ENCODE measurements around the gene COL21A1.

DNA sequence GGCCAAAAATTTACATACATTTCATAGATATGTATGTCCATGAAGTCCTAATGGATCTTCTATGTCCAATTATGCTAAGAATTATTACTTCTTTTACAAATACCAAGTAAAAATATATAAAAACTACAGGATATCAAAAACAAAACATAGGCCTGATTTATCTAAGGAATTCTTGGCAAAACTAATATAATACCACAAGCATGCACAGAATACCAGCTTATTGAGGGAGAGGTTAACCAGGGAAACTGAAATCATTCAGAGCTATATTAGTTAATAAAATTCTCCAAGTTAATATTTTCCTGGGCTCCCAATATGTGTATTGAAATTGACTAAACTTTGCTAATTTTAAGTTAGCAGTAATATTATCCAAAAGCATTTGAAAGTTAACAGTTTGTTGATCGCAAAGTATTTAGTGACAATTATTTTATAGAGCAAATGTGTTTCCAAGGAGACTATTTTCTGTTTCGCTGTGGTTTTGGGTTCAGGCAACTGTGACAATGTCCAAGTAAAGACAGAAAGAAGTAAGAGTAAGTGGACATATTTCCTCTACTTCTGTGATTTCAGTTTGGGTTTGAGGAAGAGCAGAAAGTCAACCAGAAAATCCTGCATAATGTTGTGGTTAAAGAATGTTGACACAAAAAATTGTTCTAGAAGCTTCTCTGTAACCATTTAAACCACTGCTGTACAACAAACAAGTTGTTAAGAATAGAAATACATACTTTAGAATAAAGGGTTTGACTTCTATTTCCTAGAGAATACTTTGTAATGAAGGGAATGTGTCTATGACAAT is 167.4 kb downstream of the COL21A1 start:
- TF ChIP-seq, protein P1, sequence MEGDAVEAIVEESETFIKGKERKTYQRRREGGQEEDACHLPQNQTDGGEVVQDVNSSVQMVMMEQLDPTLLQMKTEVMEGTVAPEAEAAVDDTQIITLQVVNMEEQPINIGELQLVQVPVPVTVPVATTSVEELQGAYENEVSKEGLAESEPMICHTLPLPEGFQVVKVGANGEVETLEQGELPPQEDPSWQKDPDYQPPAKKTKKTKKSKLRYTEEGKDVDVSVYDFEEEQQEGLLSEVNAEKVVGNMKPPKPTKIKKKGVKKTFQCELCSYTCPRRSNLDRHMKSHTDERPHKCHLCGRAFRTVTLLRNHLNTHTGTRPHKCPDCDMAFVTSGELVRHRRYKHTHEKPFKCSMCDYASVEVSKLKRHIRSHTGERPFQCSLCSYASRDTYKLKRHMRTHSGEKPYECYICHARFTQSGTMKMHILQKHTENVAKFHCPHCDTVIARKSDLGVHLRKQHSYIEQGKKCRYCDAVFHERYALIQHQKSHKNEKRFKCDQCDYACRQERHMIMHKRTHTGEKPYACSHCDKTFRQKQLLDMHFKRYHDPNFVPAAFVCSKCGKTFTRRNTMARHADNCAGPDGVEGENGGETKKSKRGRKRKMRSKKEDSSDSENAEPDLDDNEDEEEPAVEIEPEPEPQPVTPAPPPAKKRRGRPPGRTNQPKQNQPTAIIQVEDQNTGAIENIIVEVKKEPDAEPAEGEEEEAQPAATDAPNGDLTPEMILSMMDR (IDR thresholded peaks at IDR 0.05): no peak
- TF ChIP-seq POLR2A (IDR thresholded peaks at IDR 0.05; ENCODE audit: low read depth): no peak

All from esophagus muscularis mucosa (tissue), 3 donors.